DND-41 (cell line): ENCODE results near the gene NPTN.

Source experiments
- EZH2 ChIP-seq: IDR thresholded peaks from 3 replicates; pipeline ENCODE4 v1.6.1; 2012; ENCODE audit warnings: borderline replicate concordance, low read depth, mild to moderate bottlenecking, moderate library complexity, low read length, inconsistent platforms; ENCODE audit not compliant: severe bottlenecking
- TF ChIP-seq, protein P1 (sequence below): IDR thresholded peaks from 2 replicates; pipeline ENCODE4 v1.5.1; 2012; ENCODE audit warnings: borderline replicate concordance, low read length, moderate library complexity, mild to moderate bottlenecking; ENCODE audit not compliant: poor library complexity, severe bottlenecking; ENCODE audit errors: extremely low read depth

DNA sequence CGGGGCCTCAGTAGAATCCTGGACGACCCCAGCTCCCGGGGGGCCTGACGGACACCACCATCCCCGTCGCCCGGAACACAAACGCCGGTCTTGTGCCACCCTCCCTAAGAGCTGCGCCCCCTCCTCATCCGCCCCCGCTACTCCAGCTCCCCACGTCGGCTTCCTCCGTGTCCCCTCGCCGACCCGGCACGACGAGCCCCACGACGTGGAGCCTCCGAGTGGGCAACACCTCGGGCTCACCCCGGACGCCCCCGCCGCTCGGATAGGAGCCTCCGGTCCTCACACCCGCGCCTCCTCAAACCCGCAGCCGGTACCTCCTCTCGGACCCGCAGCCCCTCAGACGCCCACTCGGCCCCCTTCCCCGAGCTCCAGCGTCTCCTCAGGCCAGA lies 525 bp downstream of the NPTN start:
- TF ChIP-seq, protein P1, sequence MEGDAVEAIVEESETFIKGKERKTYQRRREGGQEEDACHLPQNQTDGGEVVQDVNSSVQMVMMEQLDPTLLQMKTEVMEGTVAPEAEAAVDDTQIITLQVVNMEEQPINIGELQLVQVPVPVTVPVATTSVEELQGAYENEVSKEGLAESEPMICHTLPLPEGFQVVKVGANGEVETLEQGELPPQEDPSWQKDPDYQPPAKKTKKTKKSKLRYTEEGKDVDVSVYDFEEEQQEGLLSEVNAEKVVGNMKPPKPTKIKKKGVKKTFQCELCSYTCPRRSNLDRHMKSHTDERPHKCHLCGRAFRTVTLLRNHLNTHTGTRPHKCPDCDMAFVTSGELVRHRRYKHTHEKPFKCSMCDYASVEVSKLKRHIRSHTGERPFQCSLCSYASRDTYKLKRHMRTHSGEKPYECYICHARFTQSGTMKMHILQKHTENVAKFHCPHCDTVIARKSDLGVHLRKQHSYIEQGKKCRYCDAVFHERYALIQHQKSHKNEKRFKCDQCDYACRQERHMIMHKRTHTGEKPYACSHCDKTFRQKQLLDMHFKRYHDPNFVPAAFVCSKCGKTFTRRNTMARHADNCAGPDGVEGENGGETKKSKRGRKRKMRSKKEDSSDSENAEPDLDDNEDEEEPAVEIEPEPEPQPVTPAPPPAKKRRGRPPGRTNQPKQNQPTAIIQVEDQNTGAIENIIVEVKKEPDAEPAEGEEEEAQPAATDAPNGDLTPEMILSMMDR = no peak
- no peak for TF ChIP-seq EZH2
